Superior temporal gyrus (tissue), 1 donor: Measurements from ENCODE around the gene SH2D4B.

ENCODE experiments used
- DNase-seq: peaks from one replicate; pipeline ENCODE4 v3.0.0-alpha.2; 2016; ENCODE audit errors: extremely low spot score

Gene SH2D4B

GRCh38 chr10:80687476-80687789 lies 149.7 kb downstream of the SH2D4B start:
- no peak for DNase-seq

- no peak for DNase-seq
Observed at GRCh38 chr10:80690434-80690833, 152.7 kb downstream of the SH2D4B start.

- DNase-seq = no peak
Observed at GRCh38 chr10:80691441-80691840, 153.7 kb downstream of the SH2D4B start.

- DNase-seq = no peak
Observed at GRCh38 chr10:80693565-80693964, 155.9 kb downstream of the SH2D4B start.

- DNase-seq = no peak
Observed at GRCh38 chr10:80694930-80695329, 157.2 kb downstream of the SH2D4B start.
